IPS-20b (cell line): ENCODE measurements around the gene NOTO.
"Not testable (repeated sequence)": the region's sequence is repeated elsewhere in the genome, so short reads cannot be mapped to it uniquely, and the experiment has no call there.

Source experiments
- H3K27ac ChIP-seq: one replicate; pipeline ENCODE4 v1.5.1; 2013; ENCODE audit warnings: low read length
- H3K27me3 ChIP-seq: 2 replicates; pipeline ENCODE4 v1.6.1; 2013; ENCODE audit warnings: mild to moderate bottlenecking, low read length, inconsistent platforms; ENCODE audit not compliant: insufficient read depth
- H3K36me3 ChIP-seq: 2 replicates; pipeline ENCODE4 v1.6.1; 2013; ENCODE audit warnings: low read depth, mild to moderate bottlenecking, inconsistent platforms, low read length, moderate library complexity; ENCODE audit not compliant: insufficient read depth
- H3K4me1 ChIP-seq: 2 replicates; pipeline ENCODE4 v1.6.1; 2013; ENCODE audit warnings: mild to moderate bottlenecking, control low read depth, inconsistent platforms, low read length, moderate library complexity; ENCODE audit not compliant: insufficient read depth
- H3K4me3 ChIP-seq: 2 replicates; pipeline ENCODE4 v1.5.1; 2013; ENCODE audit warnings: mild to moderate bottlenecking, low read length, inconsistent platforms
- H3K9ac ChIP-seq: 2 replicates; pipeline ENCODE4 v1.6.1; 2013; ENCODE audit warnings: low read depth, mild to moderate bottlenecking, inconsistent platforms, low read length, moderate library complexity
- H3K9me3 ChIP-seq: 2 replicates; pipeline ENCODE4 v1.6.1; 2013; ENCODE audit warnings: mild to moderate bottlenecking, low read depth, low read length, inconsistent platforms; ENCODE audit not compliant: insufficient read depth

The NOTO gene

DNA sequence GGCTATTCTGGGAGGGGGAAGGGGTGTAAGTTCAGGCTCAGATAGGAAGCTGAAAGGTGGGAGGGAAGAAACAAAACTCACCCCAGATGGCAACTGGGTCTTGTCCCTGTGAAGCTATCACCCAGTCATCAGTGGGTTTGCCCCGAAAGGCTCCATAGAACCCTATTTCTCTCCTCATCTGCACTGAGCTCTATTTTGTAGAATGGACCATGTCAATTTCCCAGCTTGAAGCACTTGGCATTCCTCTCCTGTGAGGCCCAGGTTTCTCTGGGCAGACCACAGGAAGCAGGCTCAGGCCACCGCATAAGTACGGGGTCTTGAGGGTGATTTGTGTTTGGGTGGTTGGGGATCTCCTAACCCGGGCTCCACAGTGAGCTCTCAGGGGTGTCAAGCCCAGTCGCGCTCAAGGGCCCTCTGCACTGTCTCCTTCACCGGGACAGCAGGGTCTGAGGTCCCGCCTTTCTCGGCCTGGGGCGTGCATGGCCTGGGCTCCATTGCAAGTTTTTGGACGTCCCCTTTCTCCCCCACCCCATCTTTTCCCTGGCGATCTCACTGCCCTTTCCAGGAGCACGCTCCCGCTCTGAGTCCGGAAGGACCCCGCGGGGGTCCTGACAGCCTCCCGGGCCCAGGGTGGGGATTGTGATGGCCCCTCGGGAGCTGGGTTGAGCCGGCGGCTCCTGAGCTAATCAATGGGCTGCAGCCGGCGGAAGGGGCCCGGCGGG lies 27.3 kb upstream of the NOTO start:
- peaks cover 78% of the 10 kb centered on the region for H3K27me3 ChIP-seq
- peaks cover 9% of the 10 kb centered on the region; the same call in 1 of the 2 replicates for H3K4me1 ChIP-seq
- peak overlapping the region; percentile 76 for H3K4me3 ChIP-seq
- H3K36me3 ChIP-seq, result no peaks in the 10 kb centered on the region
- no peaks in the 10 kb centered on the region for H3K9me3 ChIP-seq
- H3K9ac ChIP-seq, result no peak overlapping the region
- no peak overlapping the region for H3K27ac ChIP-seq

- Histone ChIP-seq H3K4me1 (peaks cover 9% of the 10 kb centered on the region; the same call in 1 of the 2 replicates), H3K4me3 (peak overlapping the region; percentile 76), H3K27me3 (peaks cover 84% of the 10 kb centered on the region), H3K9ac (peak overlapping the region; percentile 41; the same call in 1 of the 2 replicates), H3K27ac (no peak overlapping the region), H3K36me3 (no peaks in the 10 kb centered on the region), H3K9me3 (no peaks in the 10 kb centered on the region)
These were observed 26.6 kb upstream of the NOTO start for GRCh38 chr2:73175663-73176204.

DNA sequence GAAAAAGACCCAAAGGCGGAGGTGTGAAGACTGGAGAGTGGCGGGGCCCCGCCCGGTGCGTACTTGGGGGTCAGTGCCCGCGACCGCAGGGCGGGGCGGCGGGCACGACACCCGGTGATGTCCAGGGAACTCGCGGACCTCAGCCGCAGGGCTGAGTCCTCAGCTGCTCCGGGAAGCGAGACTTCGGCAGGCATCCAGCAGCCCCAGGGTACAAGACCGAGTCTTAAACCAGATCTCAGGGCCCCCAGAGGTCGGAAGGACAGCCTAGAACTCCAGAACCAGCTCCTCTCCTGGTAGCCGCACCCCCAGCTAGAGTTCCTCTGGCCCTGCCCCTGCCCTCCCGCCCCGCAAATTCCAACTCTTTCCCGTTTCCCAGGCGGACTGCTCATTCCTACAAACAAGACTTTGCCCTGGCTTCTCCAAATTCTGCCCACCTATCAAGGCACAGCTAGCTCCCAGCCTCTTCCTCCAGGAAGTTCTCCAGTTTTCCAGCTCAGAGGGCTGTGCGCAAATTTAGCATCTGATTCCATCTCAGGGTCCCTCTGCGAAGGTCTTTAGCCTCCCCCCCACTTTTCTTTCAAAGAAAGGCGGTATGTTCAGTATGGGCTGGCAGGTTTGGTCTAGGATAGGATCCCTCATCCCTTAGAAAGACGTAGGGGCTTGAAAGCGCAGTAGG lies 26.0 kb upstream of the NOTO start:
- Histone ChIP-seq H3K4me3 (peak overlapping the region; percentile 76), H3K27ac (no peak overlapping the region), H3K4me1 (peaks cover 9% of the 10 kb centered on the region; the same call in 1 of the 2 replicates), H3K27me3 (peaks cover 84% of the 10 kb centered on the region), H3K36me3 (no peaks in the 10 kb centered on the region), H3K9ac (peak overlapping the region; percentile 41; the same call in 1 of the 2 replicates), H3K9me3 (no peaks in the 10 kb centered on the region)

DNA sequence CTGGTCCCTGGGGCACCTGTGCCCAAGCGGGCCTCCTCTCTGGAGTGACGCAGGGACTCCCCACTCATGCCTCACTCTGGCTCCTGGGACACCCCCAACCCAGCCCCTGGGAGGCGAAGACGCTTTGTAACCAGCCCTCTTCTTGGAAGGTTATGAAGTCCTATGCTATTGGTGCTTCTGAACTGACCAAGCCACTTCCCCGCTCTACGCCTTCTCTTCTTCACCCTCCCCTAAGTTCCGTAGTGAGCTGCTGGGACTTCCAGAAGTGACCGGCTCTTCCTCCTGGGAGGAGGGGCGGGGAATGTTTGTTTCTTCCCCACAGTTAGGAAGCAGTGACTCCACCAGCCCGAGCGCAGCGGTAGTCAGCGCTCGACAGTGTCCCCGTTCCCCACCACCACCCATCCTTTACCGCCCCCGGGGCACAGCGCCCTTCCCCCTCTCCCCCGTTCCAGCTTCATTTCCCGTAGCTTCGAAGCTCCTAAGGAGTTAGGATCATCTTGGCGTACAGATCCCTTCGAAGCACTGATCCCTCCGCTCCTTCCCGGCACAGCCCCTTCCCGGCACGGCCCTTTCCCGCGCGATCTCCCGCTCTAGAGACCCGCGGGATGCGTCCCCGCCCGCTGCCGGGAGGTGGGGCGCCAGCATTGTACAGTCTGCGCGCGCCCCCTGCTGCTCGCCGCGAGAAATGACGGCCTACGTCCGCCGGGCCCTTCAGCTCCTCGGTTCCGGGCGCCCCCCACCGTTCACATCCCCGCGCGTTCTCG lies 25.3 kb upstream of the NOTO start:
- Histone ChIP-seq H3K36me3 (no peaks in the 10 kb centered on the region), H3K9ac (peak overlapping the region; percentile 45), H3K4me1 (peaks cover 9% of the 10 kb centered on the region; the same call in 1 of the 2 replicates), H3K4me3 (peak overlapping the region; percentile 76), H3K27ac (no peak overlapping the region), H3K27me3 (peaks cover 84% of the 10 kb centered on the region), H3K9me3 (no peaks in the 10 kb centered on the region)

GRCh38 chr2:73177645-73178255 lies 24.6 kb upstream of the NOTO start:
- H3K4me1 ChIP-seq, result peaks cover 9% of the 10 kb centered on the region; the same call in 1 of the 2 replicates
- H3K9me3 ChIP-seq, result no peaks in the 10 kb centered on the region
- H3K36me3 ChIP-seq, result no peaks in the 10 kb centered on the region
- H3K27me3 ChIP-seq, result peaks cover 79% of the 10 kb centered on the region
- no peak overlapping the region for H3K27ac ChIP-seq
- peak overlapping the region; percentile 76; the same call in 1 of the 2 replicates for H3K4me3 ChIP-seq
- H3K9ac ChIP-seq, result no peak overlapping the region

DNA sequence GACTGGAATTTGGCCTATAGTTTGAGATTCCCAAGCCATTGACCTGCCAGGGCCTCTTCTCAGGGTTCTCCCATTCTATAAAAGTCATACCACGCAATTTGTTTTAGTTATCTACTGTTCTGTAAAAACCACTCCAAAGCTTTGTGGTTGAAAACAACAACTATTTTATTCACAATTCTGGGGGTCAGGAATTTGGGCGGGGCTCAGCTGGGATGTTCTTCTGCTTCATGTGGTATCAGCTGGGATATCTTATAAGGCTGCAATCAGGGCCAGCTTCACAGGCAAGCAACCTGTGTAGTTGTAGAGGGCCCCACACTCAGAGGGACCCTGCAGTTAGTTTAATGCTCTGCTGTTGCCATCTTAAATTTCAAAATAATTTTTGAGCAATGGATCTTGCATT lies 16.4 kb upstream of the NOTO start:
- no peak overlapping the region for H3K9ac ChIP-seq
- no peak overlapping the region for H3K27ac ChIP-seq
- no peaks in the 10 kb centered on the region for H3K36me3 ChIP-seq

GRCh38 chr2:73187549-73187948 lies 14.8 kb upstream of the NOTO start:
- no peaks in the 10 kb centered on the region for H3K36me3 ChIP-seq
- no peaks in the 10 kb centered on the region for H3K9me3 ChIP-seq
- H3K27ac ChIP-seq, result no peak overlapping the region
- peaks cover 44% of the 10 kb centered on the region for H3K27me3 ChIP-seq
- H3K4me1 ChIP-seq, result peaks cover 8% of the 10 kb centered on the region; the same call in 1 of the 2 replicates
- H3K4me3 ChIP-seq, result no peak overlapping the region
- H3K9ac ChIP-seq, result no peak overlapping the region

More for the DNA sequence above, 16.4 kb upstream of the NOTO start:
- Histone ChIP-seq H3K4me3 (no peak overlapping the region), H3K9me3 (no peaks in the 10 kb centered on the region), H3K4me1 (no peaks in the 10 kb centered on the region), H3K27me3 (peaks cover 44% of the 10 kb centered on the region)

GRCh38 chr2:73197579-73197978 lies 4.8 kb upstream of the NOTO start:
- Histone ChIP-seq H3K27ac (no peak overlapping the region), H3K4me3 (no peak overlapping the region), H3K36me3 (no peaks in the 10 kb centered on the region), H3K27me3 (peaks cover 47% of the 10 kb centered on the region), H3K4me1 (peaks cover 2% of the 10 kb centered on the region), H3K9me3 (peaks cover 4% of the 10 kb centered on the region; the same call in 1 of the 2 replicates), H3K9ac (no peak overlapping the region)

GRCh38 chr2:73200281-73200680 lies 2.1 kb upstream of the NOTO start:
- not testable (repeated sequence) for H3K4me1 ChIP-seq, H3K36me3 ChIP-seq, H3K9ac ChIP-seq, H3K9me3 ChIP-seq, H3K27ac ChIP-seq, H3K4me3 ChIP-seq
- H3K27me3 ChIP-seq, result peaks cover 74% of the 10 kb centered on the region

DNA sequence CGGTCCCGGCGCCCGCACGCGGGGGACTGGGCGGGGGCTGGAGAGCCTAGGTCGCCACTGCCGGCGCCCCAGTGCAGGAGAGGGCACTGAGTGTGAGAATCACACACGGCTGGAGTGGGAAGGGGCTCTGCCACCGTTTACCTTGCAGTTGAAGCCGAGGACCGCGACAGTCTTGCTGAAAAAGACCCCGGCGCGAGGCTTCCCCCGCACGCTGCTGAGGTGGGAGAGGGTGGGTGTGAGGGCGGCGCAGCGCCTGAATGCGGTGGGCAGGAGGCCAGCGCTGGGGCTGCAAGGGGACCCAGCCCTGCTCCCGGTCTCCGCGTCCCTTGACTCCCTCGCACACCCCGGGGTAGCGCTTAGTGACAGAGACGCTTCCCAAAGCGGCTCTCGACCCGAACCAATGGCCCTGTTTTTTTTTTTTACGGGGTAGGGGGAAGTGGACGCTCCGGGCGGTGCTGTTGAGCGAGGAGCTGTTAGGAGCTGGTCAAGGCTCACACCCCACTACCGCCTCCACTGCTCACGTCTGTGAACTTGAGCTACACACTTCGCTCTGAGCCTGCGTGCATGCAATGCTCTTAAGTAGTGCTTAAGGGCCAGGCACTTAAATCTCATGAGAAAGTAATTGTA lies 794 bp downstream of the NOTO start:
- Histone ChIP-seq H3K36me3 (no peaks in the 10 kb centered on the region), H3K4me1 (peaks cover 2% of the 10 kb centered on the region; the same call in 1 of the 2 replicates), H3K27me3 (peaks cover 74% of the 10 kb centered on the region), H3K27ac (no peak overlapping the region), H3K9me3 (peaks cover 4% of the 10 kb centered on the region; the same call in 1 of the 2 replicates), H3K4me3 (peak overlapping the region; percentile 52), H3K9ac (no peak overlapping the region)
